Measurements from ENCODE around the gene ARMC8.
A peak's percentile ranks its signal among the peaks of the same experiment; 100 is the strongest.
"Not testable (repeated sequence)": the region's sequence is repeated elsewhere in the genome, so short reads cannot be mapped to it uniquely, and the experiment has no call there.

ARMC8 gene

GRCh38 chr3:138187296-138188012, at the start of gene ARMC8:
Gene ARMC8, plus strand, starts transcription at chr3:138187301. Its CDS starts 254 bp downstream, at chr3:138187555.
- DNase-seq = peak; percentile 89

GRCh38 chr3:138137861-138138260, 49.2 kb upstream of the ARMC8 start:
- DNase-seq = no peak

- DNase-seq = no peak
These were observed 47.4 kb upstream of the ARMC8 start for GRCh38 chr3:138139691-138140090.

GRCh38 chr3:138140940-138141339, 46.2 kb upstream of the ARMC8 start:
- no peak for DNase-seq

GRCh38 chr3:138142181-138142580, 44.9 kb upstream of the ARMC8 start:
- not testable (repeated sequence) for DNase-seq

GRCh38 chr3:138148503-138148902, 38.6 kb upstream of the ARMC8 start:
- no peak for DNase-seq

- no peak for DNase-seq
These were observed 32.6 kb upstream of the ARMC8 start for GRCh38 chr3:138154534-138154933.

GRCh38 chr3:138157743-138158142, 29.4 kb upstream of the ARMC8 start:
- DNase-seq = no peak

- DNase-seq = no peak
These were observed 22.0 kb upstream of the ARMC8 start for GRCh38 chr3:138165061-138165460.

- no peak for DNase-seq
These were observed 14.5 kb upstream of the ARMC8 start for GRCh38 chr3:138172625-138173024.

GRCh38 chr3:138173769-138174420, 13.2 kb upstream of the ARMC8 start:
- DNase-seq = no peak

GRCh38 chr3:138174421-138175131, 12.5 kb upstream of the ARMC8 start, which contains the start of gene DBR1:
Gene DBR1, minus strand, starts transcription at chr3:138174921. Its CDS starts 126 bp downstream, at chr3:138174795.
- peak; percentile 87 for DNase-seq

- DNase-seq = peak; percentile 56
These were observed 6.6 kb upstream of the ARMC8 start for GRCh38 chr3:138180375-138181029.

GRCh38 chr3:138184994-138185393, 2.1 kb upstream of the ARMC8 start:
- DNase-seq = no peak

GRCh38 chr3:138186221-138186620, 880 bp upstream of the ARMC8 start:
- DNase-seq = no peak

- no peak for DNase-seq
These were observed 252 bp upstream of the ARMC8 start for GRCh38 chr3:138186803-138187295.

- no peak for DNase-seq
These were observed 1.1 kb downstream of the ARMC8 start for GRCh38 chr3:138188013-138188730.

GRCh38 chr3:138195481-138195880, 8.4 kb downstream of the ARMC8 start:
- no peak for DNase-seq

- DNase-seq = no peak
These were observed 8.9 kb downstream of the ARMC8 start for GRCh38 chr3:138196023-138196422.

- DNase-seq = no peak
These were observed 10.0 kb downstream of the ARMC8 start for GRCh38 chr3:138197058-138197457.

- no peak for DNase-seq
These were observed 10.4 kb downstream of the ARMC8 start for GRCh38 chr3:138197524-138197923.

- DNase-seq = no peak
These were observed 12.8 kb downstream of the ARMC8 start for GRCh38 chr3:138199851-138200250.
